Activated CD4-positive, alpha-beta T cell treated with anti-CD3 and anti-CD28 coated beads for 36 hours (primary cell): ENCODE measurements around the gene SLC9A5. TPM values are rescaled to one million over a fixed set of nuclear protein-coding genes. Genes with fewer than 3 reads are reported as not detected.

Experiments used
- microRNA-seq: library from miRNA; unstranded; fragments of <30 nt; microRNA quantifications from one replicate; pipeline ENCODE4 v1.2.0, GENCODE V29; 2021; ENCODE audit warnings: borderline replicate concordance
- total RNA-seq, 2 experiments: library from RNA; stranded (reverse); gene quantifications; one replicate each; pipeline ENCODE4 v1.2.3, GENCODE V29; 2021

Gene SLC9A5
- total RNA-seq, 2 experiments from 2014 or later = 4.5 to 5.5 TPM

Small RNA genes lying within 50 kb of the gene (microRNA-seq; reads per million reads assigned to microRNA genes)
- gene MIR328 = 72.6 reads per million, percentile 60 among the genes with 10 or more reads in this experiment

Other genes starting within 250 kb of the SLC9A5 start
- gene CBFB, start 219.8 kb upstream of the SLC9A5 start, total RNA-seq = 10 to 100 TPM; 84.6 to 90.2 TPM
- 10 to 100 TPM; 12.7 to 14.0 TPM for gene PHAF1, start 139.0 kb upstream of the SLC9A5 start, total RNA-seq
- gene B3GNT9, start 98.0 kb upstream of the SLC9A5 start, total RNA-seq = 1 to 10 TPM; 2.3 to 3.0 TPM
- 10 to 100 TPM; 22.0 to 34.0 TPM for gene TRADD, start 89.1 kb upstream of the SLC9A5 start, total RNA-seq
- 10 to 100 TPM; 15.5 to 21.0 TPM for gene FBXL8, start 89.0 kb upstream of the SLC9A5 start, total RNA-seq
- 10 to 100 TPM; 15.7 to 20.7 TPM for gene HSF4, start 84.2 kb upstream of the SLC9A5 start, total RNA-seq
- 10 to 100 TPM; 15.5 to 17.5 TPM for gene NOL3, start 78.4 kb upstream of the SLC9A5 start, total RNA-seq
- 10 to 100 TPM; 28.8 to 30.4 TPM for gene MATCAP1, start 65.0 kb upstream of the SLC9A5 start, total RNA-seq
- under 1 TPM in 1 of 2 experiments, not detected in 1; 0.16 TPM for gene EXOC3L1, start 58.8 kb upstream of the SLC9A5 start, total RNA-seq
- gene E2F4, start 56.8 kb upstream of the SLC9A5 start, total RNA-seq = 100 to 1,000 TPM in 1 of 2 experiments, 10 to 100 TPM in 1; 91.4 to 110 TPM
- gene ELMO3, start 49.8 kb upstream of the SLC9A5 start, total RNA-seq = 1 to 10 TPM; 3.0 to 4.6 TPM
- 10 to 100 TPM; 13.6 to 31.2 TPM for gene TMEM208, start 21.8 kb upstream of the SLC9A5 start, total RNA-seq
- 10 to 100 TPM; 75.5 to 77.2 TPM for gene FHOD1, start 1.5 kb upstream of the SLC9A5 start, total RNA-seq
- gene PLEKHG4, start 30.6 kb downstream of the SLC9A5 start, total RNA-seq = 10 to 100 TPM; 21.1 to 23.1 TPM
- 1 to 10 TPM; 1.8 to 2.0 TPM for gene KCTD19, start 77.8 kb downstream of the SLC9A5 start, total RNA-seq
- under 1 TPM; 0.51 to 0.66 TPM for gene LRRC36, start 77.8 kb downstream of the SLC9A5 start, total RNA-seq
- not detected for gene TPPP3, start 144.5 kb downstream of the SLC9A5 start, total RNA-seq
- gene ZDHHC1, start 167.5 kb downstream of the SLC9A5 start, total RNA-seq = under 1 TPM; 0.58 to 0.98 TPM
- 1 to 10 TPM; 2.0 to 2.2 TPM for gene HSD11B2, start 182.1 kb downstream of the SLC9A5 start, total RNA-seq
- gene ATP6V0D1, start 232.2 kb downstream of the SLC9A5 start, total RNA-seq = 10 to 100 TPM; 16.3 to 17.3 TPM
- gene AGRP, start 234.6 kb downstream of the SLC9A5 start, total RNA-seq = not detected